GM12801 (cell line): ENCODE measurements around the gene CCDC33.

Experiments used
- TF ChIP-seq, protein P1 (sequence below): IDR thresholded peaks from one replicate; pipeline ENCODE4 v1.5.1; 2011; ENCODE audit warnings: control low read depth; ENCODE audit not compliant: insufficient read length; ENCODE audit errors: extremely low read depth

CCDC33 gene

GRCh38 chr15:74328331-74329056 lies 92.4 kb downstream of the CCDC33 start:
- TF ChIP-seq, protein P1, sequence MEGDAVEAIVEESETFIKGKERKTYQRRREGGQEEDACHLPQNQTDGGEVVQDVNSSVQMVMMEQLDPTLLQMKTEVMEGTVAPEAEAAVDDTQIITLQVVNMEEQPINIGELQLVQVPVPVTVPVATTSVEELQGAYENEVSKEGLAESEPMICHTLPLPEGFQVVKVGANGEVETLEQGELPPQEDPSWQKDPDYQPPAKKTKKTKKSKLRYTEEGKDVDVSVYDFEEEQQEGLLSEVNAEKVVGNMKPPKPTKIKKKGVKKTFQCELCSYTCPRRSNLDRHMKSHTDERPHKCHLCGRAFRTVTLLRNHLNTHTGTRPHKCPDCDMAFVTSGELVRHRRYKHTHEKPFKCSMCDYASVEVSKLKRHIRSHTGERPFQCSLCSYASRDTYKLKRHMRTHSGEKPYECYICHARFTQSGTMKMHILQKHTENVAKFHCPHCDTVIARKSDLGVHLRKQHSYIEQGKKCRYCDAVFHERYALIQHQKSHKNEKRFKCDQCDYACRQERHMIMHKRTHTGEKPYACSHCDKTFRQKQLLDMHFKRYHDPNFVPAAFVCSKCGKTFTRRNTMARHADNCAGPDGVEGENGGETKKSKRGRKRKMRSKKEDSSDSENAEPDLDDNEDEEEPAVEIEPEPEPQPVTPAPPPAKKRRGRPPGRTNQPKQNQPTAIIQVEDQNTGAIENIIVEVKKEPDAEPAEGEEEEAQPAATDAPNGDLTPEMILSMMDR: no peak

GRCh38 chr15:74330861-74331408 lies 94.8 kb downstream of the CCDC33 start:
- TF ChIP-seq, protein P1: no peak

DNA sequence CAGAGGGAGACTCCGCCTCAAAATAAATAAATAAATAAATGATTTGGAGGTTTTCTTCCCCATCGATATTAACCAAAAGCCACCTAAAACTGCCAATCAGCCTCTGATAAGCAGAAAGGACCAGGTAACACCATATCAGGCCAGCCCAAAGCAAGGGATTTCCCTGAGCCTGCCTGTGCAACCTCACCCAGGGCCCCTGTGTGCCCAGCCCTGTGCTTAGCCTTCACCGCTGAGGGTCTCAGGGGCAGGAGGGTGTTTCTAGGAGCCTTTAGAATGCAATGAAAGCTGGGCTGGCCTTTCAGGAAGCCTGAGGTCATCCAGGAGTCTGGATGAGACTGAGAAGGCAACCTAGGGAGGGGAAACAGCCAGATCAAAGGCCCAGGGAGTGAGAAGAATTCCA lies 95.9 kb downstream of the CCDC33 start:
- TF ChIP-seq, protein P1: no peak

- TF ChIP-seq, protein P1: no peak
Observed at GRCh38 chr15:74332611-74333010, 96.5 kb downstream of the CCDC33 start.

GRCh38 chr15:74333093-74333492 lies 97.0 kb downstream of the CCDC33 start:
- TF ChIP-seq, protein P1: no peak

GRCh38 chr15:74333662-74334061 lies 97.5 kb downstream of the CCDC33 start:
- TF ChIP-seq, protein P1: no peak

- TF ChIP-seq, protein P1: no peak
Observed at GRCh38 chr15:74334127-74334526, 98.0 kb downstream of the CCDC33 start.
